VCaP (cell line): Measurements from ENCODE around the gene NCKAP5.
"Not testable (repeated sequence)": the region's sequence is repeated elsewhere in the genome, so short reads cannot be mapped to it uniquely, and the experiment has no call there.

ENCODE experiments used
- H3K27ac ChIP-seq: fragments of 450-650 bp; 2 replicates; pipeline ENCODE4 v1.5.1; 2017
- CTCF ChIP-seq: fragments of 450-650 bp; conservative IDR thresholded peaks from 2 replicates; pipeline ENCODE4 v1.5.1; 2017; ENCODE audit warnings: mild to moderate bottlenecking, moderate library complexity

Gene NCKAP5

GRCh38 chr2:133523406-133523805 is 44.9 kb downstream of the NCKAP5 start:
- no peak for TF ChIP-seq CTCF
- H3K27ac ChIP-seq = no peak overlapping the region

DNA sequence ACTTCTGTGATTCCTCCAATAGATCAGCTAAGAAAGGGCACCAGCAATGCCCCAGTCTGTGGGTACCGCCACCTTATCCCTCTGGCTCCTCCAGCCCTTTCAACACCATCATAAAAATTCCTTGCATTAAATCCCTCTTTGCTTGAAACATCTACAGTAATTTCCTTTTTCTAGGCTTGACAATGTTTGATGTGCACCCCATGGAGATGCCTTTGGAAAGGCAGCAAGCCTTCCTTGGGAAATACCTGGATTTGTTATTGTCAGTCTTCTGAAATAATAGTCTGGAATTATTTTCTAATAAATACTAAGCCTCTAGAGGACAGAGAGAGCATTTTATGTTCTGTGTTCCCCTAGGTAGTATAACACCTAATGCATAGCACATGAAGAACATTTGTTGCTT is 46.1 kb downstream of the NCKAP5 start:
- no peak for TF ChIP-seq CTCF
- H3K27ac ChIP-seq = no peak overlapping the region

DNA sequence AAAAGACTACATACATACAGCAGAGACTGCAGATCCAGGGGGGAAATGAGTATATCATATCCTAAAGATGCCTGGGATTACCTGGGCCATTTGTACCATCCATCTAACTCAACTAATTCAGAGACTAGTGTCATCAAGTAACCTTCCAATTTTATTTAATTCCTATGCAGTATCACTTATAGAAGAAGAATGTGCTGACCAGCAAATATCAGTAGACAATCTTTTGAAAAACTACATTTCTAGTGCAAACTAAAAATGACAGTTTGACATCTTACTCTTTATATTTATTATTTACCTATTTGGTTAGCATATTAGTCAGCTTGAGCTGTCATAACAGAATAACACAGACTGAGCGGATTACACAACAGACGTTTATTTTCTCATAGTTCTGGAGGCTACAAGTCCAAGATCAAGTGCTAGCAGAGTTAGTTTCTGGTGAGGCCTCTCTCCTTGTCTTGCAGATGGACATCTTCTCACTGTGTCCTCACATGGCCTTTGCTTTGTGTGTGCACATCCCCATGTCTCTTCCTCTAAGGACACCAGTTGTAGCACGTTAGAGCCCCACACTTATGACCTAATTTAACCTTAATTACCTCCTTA is 47.0 kb downstream of the NCKAP5 start:
- TF ChIP-seq CTCF = no peak

GRCh38 chr2:133519677-133520076 is 48.6 kb downstream of the NCKAP5 start:
- peak; percentile 47 for TF ChIP-seq CTCF
- H3K27ac ChIP-seq = not testable (repeated sequence)

More for the DNA sequence above, 47.0 kb downstream of the NCKAP5 start:
- H3K27ac ChIP-seq = no peak overlapping the region

DNA sequence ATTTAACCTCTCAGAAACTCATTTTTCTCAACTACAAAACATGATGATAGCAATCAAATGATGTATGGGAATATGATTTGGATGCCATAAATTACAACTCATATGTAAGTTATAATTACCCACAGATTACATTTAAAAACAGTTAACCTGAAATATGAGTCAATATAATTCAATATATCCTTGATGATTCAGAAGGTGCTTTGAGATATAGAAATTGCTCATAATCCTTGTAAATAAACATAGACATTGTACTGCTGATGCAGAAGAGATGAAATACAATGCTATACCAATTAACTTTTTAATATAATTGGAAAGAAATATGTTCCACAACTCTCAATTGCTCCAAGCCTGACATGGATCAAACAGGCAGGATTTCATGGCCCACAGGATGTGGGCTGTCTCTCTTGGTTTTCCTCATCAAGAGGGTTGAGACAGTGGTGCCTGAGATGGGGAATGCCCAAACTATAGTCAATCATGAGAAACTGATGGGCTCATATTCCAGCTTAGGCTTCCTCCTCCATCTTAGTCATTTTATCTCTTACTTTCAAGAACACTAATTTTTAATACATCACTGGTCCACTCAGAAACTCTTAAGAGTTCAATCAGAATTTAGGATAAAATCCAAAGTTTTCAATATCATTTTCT is 49.4 kb downstream of the NCKAP5 start:
- no peak overlapping the region for H3K27ac ChIP-seq

GRCh38 chr2:133517876-133518275 is 50.4 kb downstream of the NCKAP5 start:
- no peak for TF ChIP-seq CTCF
- no peak overlapping the region for H3K27ac ChIP-seq

More for the DNA sequence above, 49.4 kb downstream of the NCKAP5 start:
- no peak for TF ChIP-seq CTCF

GRCh38 chr2:133516405-133517026 is 51.7 kb downstream of the NCKAP5 start:
- H3K27ac ChIP-seq = no peak overlapping the region
- TF ChIP-seq CTCF = no peak
